Astrocyte (in vitro differentiated cells and primary cell): Measurements from ENCODE around the gene PTPRE. TPM values are rescaled to one million over a fixed set of nuclear protein-coding genes. Genes with fewer than 3 reads are reported as not detected.
A peak's percentile ranks its signal among the peaks of the same experiment; 100 is the strongest.

Source experiments
- DNase-seq: peaks from one replicate; pipeline ENCODE4 v3.0.0-alpha.2; 2010; ENCODE audit warnings: low read depth
- FAIRE-seq: peaks from 2 replicates; lab custom pipeline; 2011; peaks lifted over from hg19 to GRCh38; lab: Jason Lieb, UNC
- H2AFZ ChIP-seq: 2 replicates; pipeline ENCODE4 v1.6.0; 2012; ENCODE audit warnings: low read depth, low read length, inconsistent platforms
- H3K27ac ChIP-seq: 2 replicates; pipeline ENCODE4 v1.5.1; 2011; ENCODE audit warnings: low read depth, low read length, inconsistent platforms
- H3K27me3 ChIP-seq: 2 replicates; pipeline ENCODE4 v1.6.0; 2011; ENCODE audit warnings: low read length, inconsistent platforms; ENCODE audit not compliant: insufficient read depth
- H3K36me3 ChIP-seq: 2 replicates; pipeline ENCODE4 v1.5.1; 2011; ENCODE audit warnings: low read length, inconsistent platforms; ENCODE audit not compliant: insufficient read depth
- H3K4me1 ChIP-seq: 2 replicates; pipeline ENCODE4 v1.5.1; 2011; ENCODE audit warnings: low read length, inconsistent platforms; ENCODE audit not compliant: insufficient read depth
- H3K4me2 ChIP-seq: 2 replicates; pipeline ENCODE4 v1.6.0; 2012; ENCODE audit warnings: low read length, inconsistent platforms
- H3K4me3 ChIP-seq: 2 replicates; pipeline ENCODE4 v1.5.1; 2011; ENCODE audit warnings: low read depth, mild to moderate bottlenecking, low read length, inconsistent platforms; ENCODE audit not compliant: insufficient read depth
- H3K79me2 ChIP-seq: 2 replicates; pipeline ENCODE4 v1.6.0; 2012; ENCODE audit warnings: mild to moderate bottlenecking, low read length, inconsistent platforms; ENCODE audit not compliant: insufficient read depth
- H3K9ac ChIP-seq: 2 replicates; pipeline ENCODE4 v1.6.0; 2012; ENCODE audit warnings: mild to moderate bottlenecking, low read length, inconsistent platforms
- H3K9me3 ChIP-seq: 2 replicates; pipeline ENCODE4 v1.5.1; 2012; ENCODE audit warnings: low read depth, mild to moderate bottlenecking, low read length, inconsistent platforms; ENCODE audit not compliant: insufficient read depth
- H4K20me1 ChIP-seq: 2 replicates; pipeline ENCODE4 v1.6.0; 2012; ENCODE audit warnings: low read length, inconsistent platforms; ENCODE audit not compliant: insufficient read depth
- H3K27ac Mint-ChIP-seq: one replicate; pipeline ENCODE4 v1.8.0; 2021; ENCODE audit warnings: mild to moderate bottlenecking, mixed read lengths; ENCODE audit not compliant: unreplicated experiment
- H3K27me3 Mint-ChIP-seq: one replicate; pipeline ENCODE4 v1.8.0; 2021; ENCODE audit warnings: low read depth, mixed read lengths; ENCODE audit not compliant: unreplicated experiment
- H3K36me3 Mint-ChIP-seq: one replicate; pipeline ENCODE4 v1.8.0; 2021; ENCODE audit warnings: low read depth, mixed read lengths; ENCODE audit not compliant: unreplicated experiment
- H3K4me1 Mint-ChIP-seq: one replicate; pipeline ENCODE4 v1.8.0; 2021; ENCODE audit warnings: low read depth, mixed read lengths; ENCODE audit not compliant: unreplicated experiment
- H3K4me3 Mint-ChIP-seq: one replicate; pipeline ENCODE4 v1.8.0; 2021; ENCODE audit warnings: mild to moderate bottlenecking, moderate library complexity, mixed read lengths; ENCODE audit not compliant: unreplicated experiment
- H3K9me3 Mint-ChIP-seq: one replicate; pipeline ENCODE4 v1.8.0; 2021; ENCODE audit warnings: mild to moderate bottlenecking, mixed read lengths; ENCODE audit not compliant: unreplicated experiment
- EZH2 ChIP-seq: IDR thresholded peaks from 2 replicates; pipeline ENCODE4 v1.6.1; 2012; ENCODE audit warnings: mild to moderate bottlenecking, low read length, inconsistent platforms; ENCODE audit not compliant: insufficient read depth
- total RNA-seq: library from RNA; stranded (reverse); gene quantifications from 2 replicates; pipeline ENCODE4 v1.2.1, GENCODE V29; 2021
- TF ChIP-seq, protein P1 (sequence below): IDR thresholded peaks from 2 replicates; pipeline ENCODE4 v1.5.1; 2011; ENCODE audit warnings: low read depth, mild to moderate bottlenecking, inconsistent platforms, low read length, moderate library complexity; ENCODE audit not compliant: insufficient read depth

The PTPRE gene
- total RNA-seq, 1 donor from 2014 or later, result 14.1 TPM

DNA sequence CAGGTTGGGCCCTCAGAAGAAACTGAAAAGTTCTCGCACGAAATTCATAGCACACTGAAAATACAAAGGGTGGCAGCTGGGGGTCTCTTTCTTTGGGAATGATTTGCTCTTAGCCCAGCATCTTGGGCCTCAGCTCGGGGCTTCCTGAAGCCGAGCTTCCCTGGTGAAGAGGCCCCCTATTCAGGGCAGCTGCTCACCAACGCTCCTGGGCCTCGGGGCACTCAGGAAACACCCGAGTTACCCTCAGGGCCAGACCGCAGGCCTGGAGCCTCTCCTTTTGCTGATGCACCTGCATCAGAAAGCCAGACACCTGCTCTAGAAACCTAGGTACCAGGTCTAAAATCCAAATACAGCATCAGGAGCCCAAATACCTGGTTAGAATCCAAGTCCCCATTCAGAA, 85.5 kb downstream of the PTPRE start:
- Mint-ChIP-seq H3K27ac (peak overlapping the region; percentile 97), H3K36me3 (no peaks in the 10 kb centered on the region), H3K9me3 (no peaks in the 10 kb centered on the region), H3K4me3 (no peak overlapping the region), H3K4me1 (peaks cover 51% of the 10 kb centered on the region), H3K27me3 (no peaks in the 10 kb centered on the region)
- no peak for DNase-seq
- Histone ChIP-seq H4K20me1 (no peaks in the 10 kb centered on the region), H3K4me3 (no peak overlapping the region), H3K4me1 (peaks cover 34% of the 10 kb centered on the region), H3K27ac (peak overlapping the region; percentile 100), H3K36me3 (no peaks in the 10 kb centered on the region), H3K79me2 (no peaks in the 10 kb centered on the region), H3K4me2 (peak overlapping the region; percentile 84), H3K9ac (peak overlapping the region; percentile 84), H3K27me3 (no peaks in the 10 kb centered on the region), H2AFZ (no peak overlapping the region), H3K9me3 (no peaks in the 10 kb centered on the region)
- FAIRE-seq, result no peak
- TF ChIP-seq EZH2, result no peak
- TF ChIP-seq, protein P1, sequence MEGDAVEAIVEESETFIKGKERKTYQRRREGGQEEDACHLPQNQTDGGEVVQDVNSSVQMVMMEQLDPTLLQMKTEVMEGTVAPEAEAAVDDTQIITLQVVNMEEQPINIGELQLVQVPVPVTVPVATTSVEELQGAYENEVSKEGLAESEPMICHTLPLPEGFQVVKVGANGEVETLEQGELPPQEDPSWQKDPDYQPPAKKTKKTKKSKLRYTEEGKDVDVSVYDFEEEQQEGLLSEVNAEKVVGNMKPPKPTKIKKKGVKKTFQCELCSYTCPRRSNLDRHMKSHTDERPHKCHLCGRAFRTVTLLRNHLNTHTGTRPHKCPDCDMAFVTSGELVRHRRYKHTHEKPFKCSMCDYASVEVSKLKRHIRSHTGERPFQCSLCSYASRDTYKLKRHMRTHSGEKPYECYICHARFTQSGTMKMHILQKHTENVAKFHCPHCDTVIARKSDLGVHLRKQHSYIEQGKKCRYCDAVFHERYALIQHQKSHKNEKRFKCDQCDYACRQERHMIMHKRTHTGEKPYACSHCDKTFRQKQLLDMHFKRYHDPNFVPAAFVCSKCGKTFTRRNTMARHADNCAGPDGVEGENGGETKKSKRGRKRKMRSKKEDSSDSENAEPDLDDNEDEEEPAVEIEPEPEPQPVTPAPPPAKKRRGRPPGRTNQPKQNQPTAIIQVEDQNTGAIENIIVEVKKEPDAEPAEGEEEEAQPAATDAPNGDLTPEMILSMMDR, result no peak

DNA sequence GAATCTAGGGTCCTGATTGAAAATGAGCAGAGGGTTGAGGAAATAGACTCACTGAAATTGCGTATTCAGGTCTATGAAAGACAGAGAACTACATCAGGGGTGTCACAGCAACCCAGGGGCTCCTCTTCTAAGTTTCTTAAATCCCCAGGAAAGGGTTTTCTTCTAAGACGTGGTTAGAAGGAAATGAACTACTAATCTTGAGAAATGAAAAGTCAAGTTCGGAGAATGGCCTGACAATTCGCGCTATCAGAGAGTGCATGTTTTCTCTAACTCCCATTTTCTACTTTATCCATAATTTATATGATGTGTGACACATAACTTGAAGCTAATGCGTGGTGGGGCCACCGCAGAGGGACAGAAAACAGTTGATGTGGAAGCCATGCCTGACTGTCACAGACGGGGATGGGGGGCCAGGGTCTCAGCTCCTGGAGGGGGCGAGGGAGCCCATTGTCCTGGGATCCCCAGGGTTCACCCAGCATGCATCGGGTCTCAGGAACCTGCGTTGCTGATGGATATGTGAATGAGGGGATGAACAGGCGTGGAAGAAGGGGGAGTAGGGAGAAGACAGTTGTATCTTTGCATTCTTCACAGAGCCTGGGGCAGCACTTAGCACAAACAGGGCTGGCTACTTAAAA, 86.3 kb downstream of the PTPRE start:
- H3K9me3 Mint-ChIP-seq, result no peaks in the 10 kb centered on the region
- peaks cover 51% of the 10 kb centered on the region for H3K4me1 Mint-ChIP-seq
- no peak overlapping the region for H3K4me3 Mint-ChIP-seq

More for the DNA sequence above, 86.3 kb downstream of the PTPRE start:
- H3K9me3 ChIP-seq, result no peaks in the 10 kb centered on the region
- Mint-ChIP-seq H3K27ac (peak overlapping the region; percentile 60), H3K27me3 (no peaks in the 10 kb centered on the region), H3K36me3 (no peaks in the 10 kb centered on the region)
- no peaks in the 10 kb centered on the region for H3K27me3 ChIP-seq
- no peak for FAIRE-seq
- no peak for DNase-seq
- H3K9ac ChIP-seq, result no peak overlapping the region
- H3K4me1 ChIP-seq, result peaks cover 37% of the 10 kb centered on the region
- H3K4me3 ChIP-seq, result no peak overlapping the region
- no peak overlapping the region for H2AFZ ChIP-seq
- H3K79me2 ChIP-seq, result no peaks in the 10 kb centered on the region
- no peaks in the 10 kb centered on the region for H3K36me3 ChIP-seq
- no peak overlapping the region for H3K4me2 ChIP-seq
- H4K20me1 ChIP-seq, result no peaks in the 10 kb centered on the region
- TF ChIP-seq, protein P1, result no peak
- TF ChIP-seq EZH2, result no peak
- H3K27ac ChIP-seq, result no peak overlapping the region
